CD14-positive monocyte (primary cell): Measurements from ENCODE around the gene RPL19. TPM values are rescaled to one million over a fixed set of nuclear protein-coding genes. Genes with fewer than 3 reads are reported as not detected.

Experiments used
- DNase-seq, 3 donors: peaks; one replicate each; pipeline ENCODE4 v3.0.0-alpha.2; 2011 to 2022
- H2AFZ ChIP-seq: 2 replicates; pipeline ENCODE4 v1.6.0; 2012; ENCODE audit warnings: mild to moderate bottlenecking, low read depth, low read length, inconsistent platforms; ENCODE audit not compliant: insufficient read depth, poor library complexity, severe bottlenecking
- H3K27ac ChIP-seq, 2 donors: 1 replicate in 1 of 2; 2 replicates in 1 of 2; pipeline ENCODE4 v1.5.1; 2012 to 2013; ENCODE audit warnings: low read length in 2 of 2, control low read depth in 1 of 2, inconsistent platforms in 1 of 2, low read depth in 1 of 2, mild to moderate bottlenecking in 1 of 2
- H3K27me3 ChIP-seq, 2 donors: one replicate each; pipeline versions ENCODE4 v1.6.0 to v1.6.1; 2011 to 2013; ENCODE audit warnings: low read length in 2 of 2; ENCODE audit not compliant: control insufficient read depth in 2 of 2, insufficient read depth in 2 of 2
- H3K36me3 ChIP-seq, 2 donors: replicated peaks in 1 of 2; 1 replicate in 1 of 2; 2 replicates in 1 of 2; pipeline versions ENCODE4 v1.5.1 to v1.6.1; 2012 to 2013; ENCODE audit warnings: low read length in 2 of 2, control low read depth in 1 of 2, inconsistent platforms in 1 of 2, mild to moderate bottlenecking in 1 of 2; ENCODE audit not compliant: insufficient read depth in 2 of 2, control insufficient read depth in 1 of 2
- H3K4me1 ChIP-seq, 2 donors: 1 replicate in 1 of 2; 2 replicates in 1 of 2; pipeline versions ENCODE4 v1.5.1 to v1.6.1; 2012 to 2013; ENCODE audit warnings: low read length in 2 of 2, control low read depth in 1 of 2, inconsistent platforms in 1 of 2, mild to moderate bottlenecking in 1 of 2, moderate library complexity in 1 of 2; ENCODE audit not compliant: insufficient read depth in 2 of 2, control insufficient read depth in 1 of 2
- H3K4me2 ChIP-seq: replicated peaks from 2 replicates; pipeline ENCODE3; 2012; ENCODE audit warnings: low read length, moderate library complexity, mild to moderate bottlenecking; ENCODE audit not compliant: poor library complexity, severe bottlenecking; ENCODE audit errors: extremely low read depth
- H3K4me3 ChIP-seq, 3 experiments: fragments of 200-600 bp in 1 of 3; sonication (generic) in 1 of 3; replicated peaks in 1 of 3; 1 replicate in 2 of 3; 2 replicates in 1 of 3; pipeline ENCODE4 v1.5.1; 2011 to 2013; ENCODE audit warnings: low read length in 3 of 3, mild to moderate bottlenecking in 3 of 3, control low read depth in 2 of 3, low read depth in 2 of 3, inconsistent platforms in 1 of 3, moderate library complexity in 1 of 3
- H3K79me2 ChIP-seq: 2 replicates; pipeline ENCODE4 v1.6.0; 2012; ENCODE audit warnings: mild to moderate bottlenecking, control low read depth, inconsistent platforms, low read length, moderate library complexity; ENCODE audit not compliant: insufficient read depth
- H3K9ac ChIP-seq: 2 replicates; pipeline ENCODE4 v1.6.0; 2017; ENCODE audit warnings: low read length, mild to moderate bottlenecking; ENCODE audit not compliant: insufficient read depth, poor library complexity, severe bottlenecking
- H3K9me3 ChIP-seq, 2 donors: replicated peaks in 1 of 2; 1 replicate in 1 of 2; 2 replicates in 1 of 2; pipeline versions ENCODE4 v1.5.1 to v1.6.1; 2012 to 2013; ENCODE audit warnings: low read length in 2 of 2, control low read depth in 1 of 2; ENCODE audit not compliant: control insufficient read depth in 1 of 2, insufficient read depth in 1 of 2
- H4K20me1 ChIP-seq: 2 replicates; pipeline ENCODE4 v1.6.0; 2012; ENCODE audit warnings: mild to moderate bottlenecking, low read length, control low read depth, moderate library complexity; ENCODE audit not compliant: insufficient read depth
- H3K27ac Mint-ChIP-seq, 7 donors: one replicate each; pipeline ENCODE4 v1.8.0; 2020; ENCODE audit warnings: mild to moderate bottlenecking in 7 of 7, mixed read lengths in 7 of 7, moderate library complexity in 6 of 7, inconsistent platforms in 2 of 7
- H3K27me3 Mint-ChIP-seq, 3 donors: one replicate each; pipeline ENCODE4 v1.8.0; 2021 to 2022; ENCODE audit warnings: low read depth in 3 of 3, mild to moderate bottlenecking in 3 of 3, mixed read lengths in 3 of 3, moderate library complexity in 3 of 3, inconsistent platforms in 1 of 3
- H3K36me3 Mint-ChIP-seq, 2 donors: one replicate each; pipeline ENCODE4 v1.8.0; 2020; ENCODE audit warnings: mixed read lengths in 2 of 2, inconsistent platforms in 1 of 2, mild to moderate bottlenecking in 1 of 2
- H3K4me1 Mint-ChIP-seq: one replicate; pipeline ENCODE4 v1.8.0; 2020; ENCODE audit warnings: mild to moderate bottlenecking, mixed read lengths
- H3K4me3 Mint-ChIP-seq, 2 donors: one replicate each; pipeline ENCODE4 v1.8.0; 2020; ENCODE audit warnings: mild to moderate bottlenecking in 2 of 2, mixed read lengths in 2 of 2, moderate library complexity in 1 of 2
- H3K9me3 Mint-ChIP-seq, 7 donors: one replicate each; pipeline ENCODE4 v1.8.0; 2020 to 2022; ENCODE audit warnings: mixed read lengths in 7 of 7, mild to moderate bottlenecking in 6 of 7, moderate library complexity in 6 of 7, inconsistent platforms in 2 of 7
- CTCF ChIP-seq: fragments of 200-600 bp; IDR thresholded peaks from one replicate; pipeline ENCODE4 v1.8.0; 2022; ENCODE audit warnings: antibody characterized with exemption, mild to moderate bottlenecking
- WGBS: methylation state at CpG from one replicate; pipeline ENCODE4 v1.1.5; 2013; ENCODE audit warnings: missing lambda C conversion rate; ENCODE audit not compliant: insufficient coverage; 5-methylcytosine and 5-hydroxymethylcytosine counted together
- intact Hi-C, 2 donors: fragments of 100-400 bp; cut with micrococcal nuclease; formaldehyde crosslinking; loops; one replicate each; pipeline versions ENCODE4 v1.15.0 to v1.15.1; 2023
- polyA plus RNA-seq, 3 donors: library from polyadenylated mRNA; depleted of rRNA in 1 of 3; unstranded in 2 of 3; stranded (reverse) in 1 of 3; fragments of 300-500 nt in 2 of 3; fragments of >200 nt in 1 of 3; fragmentation: Illumina TruSeq in 2 of 3; gene quantifications; 1 replicate in 2 of 3; 2 replicates in 1 of 3; pipeline ENCODE4 v1.2.3, GENCODE V29; 2012 to 2021

The RPL19 gene
- polyA plus RNA-seq, 3 donors, result 1,069 to 1,809 (median 1,232) TPM

GRCh38 chr17:39169101-39169500 is 31.0 kb upstream of the RPL19 start:
- peaks cover 57% of the 10 kb centered on the region for H3K4me1 Mint-ChIP-seq
- Histone ChIP-seq H3K9me3 (no peaks in the 10 kb centered on the region), H2AFZ (peak overlapping the region; percentile 51), H3K36me3 (no peaks in the 10 kb centered on the region), H3K27ac (no peak overlapping the region), H3K79me2 (peaks cover 14% of the 10 kb centered on the region), H4K20me1 (no peaks in the 10 kb centered on the region), H3K9ac (no peak overlapping the region), H3K27me3 (no peaks in the 10 kb centered on the region), H3K4me2 (peak overlapping the region; percentile 48), H3K4me1 (peaks cover 50 to 62% of the 10 kb centered on the region in 2 donors), H3K4me3 (peak overlapping the region in 1 of 3 experiments; percentile 30)
- intact Hi-C loops, result loop anchor here (5.0 to 10.0 kb wide), 3 partner anchors 66 to 182 kb away; no protein-coding TSS in a partner anchor
- H3K36me3 Mint-ChIP-seq, result no peaks in the 10 kb centered on the region
- peak overlapping the region; percentile 58 to 73 for H3K4me3 Mint-ChIP-seq
- DNase-seq, result no peak
- peaks cover 0 to 7% (median 3%) of the 10 kb centered on the region in 7 donors for H3K9me3 Mint-ChIP-seq
- peaks cover 3 to 4% (median 3%) of the 10 kb centered on the region in 3 donors for H3K27me3 Mint-ChIP-seq
- TF ChIP-seq CTCF, result no peak
- WGBS, result 10% methylated on average over 10 of the region's 14 CpGs
- peak overlapping the region in 3 of 7 donors; percentile 5 to 37 (median 10) for H3K27ac Mint-ChIP-seq

- no CpG with 5 or more reads among the region's 3 CpGs for WGBS
- H3K36me3 Mint-ChIP-seq, result no peaks in the 10 kb centered on the region
- intact Hi-C loops, result loop anchor here (5.0 to 10.0 kb wide), 3 partner anchors 65 to 182 kb away; no protein-coding TSS in a partner anchor
- peak overlapping the region in 1 of 2 donors; percentile 73 for H3K4me3 Mint-ChIP-seq
- H3K27ac Mint-ChIP-seq, result peak overlapping the region in 2 of 7 donors; percentile 10 to 37
- peaks cover 2 to 4% (median 3%) of the 10 kb centered on the region in 3 donors for H3K27me3 Mint-ChIP-seq
- H3K4me1 Mint-ChIP-seq, result peaks cover 54% of the 10 kb centered on the region
- peaks cover 45 to 57% of the 10 kb centered on the region in 2 donors for H3K4me1 ChIP-seq
- H3K9me3 ChIP-seq, result no peaks in the 10 kb centered on the region
- peak overlapping the region; percentile 51 for H2AFZ ChIP-seq
- DNase-seq, result no peak
- no peak for TF ChIP-seq CTCF
- H3K36me3 ChIP-seq, result no peaks in the 10 kb centered on the region
- peak overlapping the region; percentile 48 for H3K4me2 ChIP-seq
- no peak overlapping the region for H3K27ac ChIP-seq
- H3K9ac ChIP-seq, result no peak overlapping the region
- no peak overlapping the region for H3K4me3 ChIP-seq
- H3K79me2 ChIP-seq, result peaks cover 14% of the 10 kb centered on the region
- no peaks in the 10 kb centered on the region for H4K20me1 ChIP-seq
- peaks cover 0 to 7% (median 3%) of the 10 kb centered on the region in 7 donors for H3K9me3 Mint-ChIP-seq
- no peaks in the 10 kb centered on the region for H3K27me3 ChIP-seq
These were observed 30.6 kb upstream of the RPL19 start for GRCh38 chr17:39169518-39169917.
